OCI-LY3 (cell line): Measurements from ENCODE around the gene MLLT10.
A peak's percentile ranks its signal among the peaks of the same experiment; 100 is the strongest.

Source experiments
- H2AFZ ChIP-seq: fragments of 200-600, 300-600 bp; shearing (Covaris generic); 2 replicates; pipeline ENCODE4 v1.6.0; 2014; ENCODE audit warnings: antibody characterized with exemption, low read depth, low read length
- H3K27ac ChIP-seq: fragments of 200-600, 300-600 bp; sonication (generic); 2 replicates; pipeline ENCODE4 v1.5.1; 2014; ENCODE audit warnings: mild to moderate bottlenecking, low read length, moderate library complexity, mixed read lengths
- H3K27me3 ChIP-seq: fragments of 200-600, 300-600 bp; sonication (generic); 2 replicates; pipeline ENCODE4 v1.6.1; 2014; ENCODE audit warnings: low read depth, low read length, mixed read lengths
- H3K36me3 ChIP-seq: fragments of 200-600, 300-600 bp; sonication (generic); replicated peaks from 2 replicates; pipeline ENCODE3; 2014; ENCODE audit warnings: low read depth, low read length, mixed read lengths
- H3K4me1 ChIP-seq: fragments of 300-600, 200-600 bp; sonication (generic); 2 replicates; pipeline ENCODE4 v1.6.1; 2014; ENCODE audit warnings: low read length, mixed read lengths
- H3K4me2 ChIP-seq: fragments of 200-600, 300-600 bp; sonication (generic); 2 replicates; pipeline ENCODE4 v1.6.1; 2014; ENCODE audit warnings: low read length, mixed read lengths
- H3K4me3 ChIP-seq: fragments of 300-600, 200-600 bp; sonication (generic); 2 replicates; pipeline ENCODE4 v1.5.1; 2014; ENCODE audit warnings: antibody characterized with exemption, mild to moderate bottlenecking, low read length, moderate library complexity
- H3K79me2 ChIP-seq: fragments of 300-600, 200-600 bp; shearing (Covaris generic); 2 replicates; pipeline ENCODE4 v1.6.1; 2014; ENCODE audit warnings: mild to moderate bottlenecking, low read length, mixed read lengths
- H3K9ac ChIP-seq: fragments of 300-600, 200-600 bp; shearing (Covaris generic); 2 replicates; pipeline ENCODE4 v1.6.0; 2014; ENCODE audit warnings: mild to moderate bottlenecking, low read length, moderate library complexity
- H3K9me3 ChIP-seq: fragments of 200-600, 300-600 bp; shearing (Covaris generic); 2 replicates; pipeline ENCODE4 v1.6.1; 2014; ENCODE audit warnings: low read length, mixed read lengths; ENCODE audit not compliant: insufficient read depth
- H4K20me1 ChIP-seq: fragments of 200-600, 300-600 bp; sonication (generic); 2 replicates; pipeline ENCODE4 v1.6.1; 2016; ENCODE audit warnings: low read length, mixed read lengths; ENCODE audit not compliant: insufficient read depth
- EZH2phosphoT487 ChIP-seq: fragments of 200-600 bp; shearing (Covaris generic); IDR thresholded peaks from 2 replicates; pipeline ENCODE4 v1.6.1; 2018; ENCODE audit warnings: antibody characterized with exemption, mixed run types, low read depth
- TF ChIP-seq, protein P1 (sequence below): fragments of 200-600, 300-600 bp; sonication (generic); IDR thresholded peaks from 2 replicates; pipeline ENCODE4 v1.5.1; 2014; ENCODE audit warnings: antibody characterized with exemption, low read length, low read depth

MLLT10 gene

DNA sequence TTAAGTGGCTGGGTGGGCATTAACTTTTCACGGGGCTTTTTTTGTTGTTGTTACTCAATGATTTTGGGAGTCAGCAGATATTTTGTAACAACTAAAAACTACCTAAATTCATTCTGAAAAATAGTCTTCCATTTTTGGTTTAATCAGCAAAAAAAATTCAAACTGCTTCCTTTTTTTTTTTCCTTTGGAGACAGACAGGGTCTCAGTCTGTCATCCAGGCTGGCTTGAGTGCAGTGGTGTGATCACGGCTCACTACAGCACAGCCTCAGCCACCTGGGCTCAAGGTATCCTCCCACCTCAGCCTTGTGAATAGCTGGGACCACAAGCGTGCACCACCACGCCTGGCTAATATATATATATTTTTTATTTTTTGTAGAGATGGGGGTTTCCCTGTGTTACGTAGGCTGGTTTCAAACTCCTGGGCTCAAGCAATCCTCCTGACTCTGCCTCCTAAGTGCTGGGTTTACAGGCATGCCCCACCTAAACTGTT, 45.0 kb upstream of the MLLT10 start:
- H3K27me3 ChIP-seq: no peaks in the 10 kb centered on the region
- no peak overlapping the region for H3K27ac ChIP-seq
- H3K4me1 ChIP-seq: peaks cover 7% of the 10 kb centered on the region; the same call in 1 of the 2 replicates
- no peak overlapping the region for H2AFZ ChIP-seq
- no peaks in the 10 kb centered on the region for H4K20me1 ChIP-seq
- peak overlapping the region; percentile 44 for H3K4me2 ChIP-seq
- TF ChIP-seq, protein P1, sequence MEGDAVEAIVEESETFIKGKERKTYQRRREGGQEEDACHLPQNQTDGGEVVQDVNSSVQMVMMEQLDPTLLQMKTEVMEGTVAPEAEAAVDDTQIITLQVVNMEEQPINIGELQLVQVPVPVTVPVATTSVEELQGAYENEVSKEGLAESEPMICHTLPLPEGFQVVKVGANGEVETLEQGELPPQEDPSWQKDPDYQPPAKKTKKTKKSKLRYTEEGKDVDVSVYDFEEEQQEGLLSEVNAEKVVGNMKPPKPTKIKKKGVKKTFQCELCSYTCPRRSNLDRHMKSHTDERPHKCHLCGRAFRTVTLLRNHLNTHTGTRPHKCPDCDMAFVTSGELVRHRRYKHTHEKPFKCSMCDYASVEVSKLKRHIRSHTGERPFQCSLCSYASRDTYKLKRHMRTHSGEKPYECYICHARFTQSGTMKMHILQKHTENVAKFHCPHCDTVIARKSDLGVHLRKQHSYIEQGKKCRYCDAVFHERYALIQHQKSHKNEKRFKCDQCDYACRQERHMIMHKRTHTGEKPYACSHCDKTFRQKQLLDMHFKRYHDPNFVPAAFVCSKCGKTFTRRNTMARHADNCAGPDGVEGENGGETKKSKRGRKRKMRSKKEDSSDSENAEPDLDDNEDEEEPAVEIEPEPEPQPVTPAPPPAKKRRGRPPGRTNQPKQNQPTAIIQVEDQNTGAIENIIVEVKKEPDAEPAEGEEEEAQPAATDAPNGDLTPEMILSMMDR: no peak
- no peak for TF ChIP-seq EZH2phosphoT487
- H3K9me3 ChIP-seq: no peaks in the 10 kb centered on the region
- no peaks in the 10 kb centered on the region for H3K79me2 ChIP-seq
- H3K4me3 ChIP-seq: no peak overlapping the region
- H3K9ac ChIP-seq: no peak overlapping the region
- H3K36me3 ChIP-seq: no peaks in the 10 kb centered on the region

- TF ChIP-seq EZH2phosphoT487: no peak
- TF ChIP-seq, protein P1: no peak
- H4K20me1 ChIP-seq: no peaks in the 10 kb centered on the region
- no peaks in the 10 kb centered on the region for H3K36me3 ChIP-seq
- no peak overlapping the region for H3K4me2 ChIP-seq
- no peaks in the 10 kb centered on the region for H3K9me3 ChIP-seq
- H3K4me1 ChIP-seq: peaks cover 8% of the 10 kb centered on the region; the same call in 1 of the 2 replicates
- no peak overlapping the region for H3K9ac ChIP-seq
- no peak overlapping the region for H3K27ac ChIP-seq
- no peak overlapping the region for H2AFZ ChIP-seq
- H3K27me3 ChIP-seq: no peaks in the 10 kb centered on the region
- no peak overlapping the region for H3K4me3 ChIP-seq
- H3K79me2 ChIP-seq: no peaks in the 10 kb centered on the region
These were observed 43.9 kb upstream of the MLLT10 start for GRCh38 chr10:21490028-21490710.

DNA sequence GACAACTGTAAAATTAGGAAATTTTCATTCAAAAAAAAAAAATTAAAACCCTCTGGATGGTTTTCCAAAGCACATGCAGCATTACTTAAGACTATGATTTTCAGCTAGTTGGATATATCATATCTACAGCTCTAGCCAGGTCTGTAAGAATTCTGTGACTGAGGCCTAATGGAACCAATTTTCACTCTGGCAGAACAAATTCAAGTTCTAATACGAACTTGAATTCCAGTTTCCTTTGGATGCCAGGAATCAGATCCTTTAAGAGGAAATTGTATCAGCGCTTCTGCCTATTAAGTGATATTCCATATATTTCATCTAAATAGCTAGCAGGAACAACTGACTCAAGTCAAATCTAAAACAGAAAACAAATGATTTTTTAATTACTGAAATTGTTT, 43.3 kb upstream of the MLLT10 start:
- H3K27me3 ChIP-seq: no peaks in the 10 kb centered on the region
- H3K4me3 ChIP-seq: no peak overlapping the region
- no peaks in the 10 kb centered on the region for H3K9me3 ChIP-seq
- no peaks in the 10 kb centered on the region for H3K36me3 ChIP-seq
- no peak overlapping the region for H3K4me2 ChIP-seq
- peaks cover 11% of the 10 kb centered on the region; the same call in 1 of the 2 replicates for H3K4me1 ChIP-seq
- TF ChIP-seq, protein P1: no peak
- TF ChIP-seq EZH2phosphoT487: no peak
- H4K20me1 ChIP-seq: no peaks in the 10 kb centered on the region
- H2AFZ ChIP-seq: no peak overlapping the region
- H3K9ac ChIP-seq: no peak overlapping the region
- no peaks in the 10 kb centered on the region for H3K79me2 ChIP-seq
- no peak overlapping the region for H3K27ac ChIP-seq

DNA sequence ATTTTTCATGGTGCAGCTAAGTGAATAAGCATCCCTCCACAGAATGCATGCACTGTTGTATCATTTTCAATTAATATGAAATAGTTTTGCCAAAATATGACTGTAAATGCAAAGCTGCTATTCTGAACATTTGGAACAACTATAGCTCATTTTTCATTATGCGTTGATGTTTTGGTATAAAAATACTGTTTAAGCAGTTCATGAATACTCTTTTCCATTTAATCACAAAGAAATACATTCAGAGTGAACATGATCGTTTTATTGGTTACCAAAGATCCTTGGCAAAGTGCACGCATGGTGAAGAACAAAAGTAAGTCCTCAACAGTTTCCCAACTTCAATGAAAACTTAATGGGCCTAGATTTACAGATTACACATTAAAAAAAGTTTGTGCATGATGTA, 41.6 kb upstream of the MLLT10 start:
- H3K4me2 ChIP-seq: no peak overlapping the region
- H3K9ac ChIP-seq: no peak overlapping the region
- H3K9me3 ChIP-seq: no peaks in the 10 kb centered on the region
- no peak overlapping the region for H2AFZ ChIP-seq
- H3K79me2 ChIP-seq: no peaks in the 10 kb centered on the region
- H3K4me3 ChIP-seq: no peak overlapping the region
- H3K4me1 ChIP-seq: peaks cover 12% of the 10 kb centered on the region; the same call in 1 of the 2 replicates
- H3K27ac ChIP-seq: no peak overlapping the region
- no peaks in the 10 kb centered on the region for H3K36me3 ChIP-seq
- no peak for TF ChIP-seq EZH2phosphoT487
- TF ChIP-seq, protein P1: no peak
- H4K20me1 ChIP-seq: no peaks in the 10 kb centered on the region
- H3K27me3 ChIP-seq: peaks cover 6% of the 10 kb centered on the region
